A172 (cell line): ENCODE data around the gene TEC. TPM values are rescaled to one million over a fixed set of nuclear protein-coding genes. Genes with fewer than 3 reads are reported as not detected.

ENCODE experiments used
- total RNA-seq: library from RNA; depleted of rRNA; stranded (reverse); fragments of >200 nt; shearing (Covaris generic); gene quantifications from 2 replicates; pipeline ENCODE4 v1.2.3, GENCODE V29; 2014; rRNA removed

The TEC gene
- total RNA-seq, 1 experiment from 2014 or later: not detected

Other genes starting within 250 kb of the TEC start
- gene TXK, start 135.6 kb downstream of the TEC start, total RNA-seq: not detected in 2 replicates
- gene SLAIN2, start 71.7 kb upstream of the TEC start, total RNA-seq: 38.1 and 41.7 TPM in 2 replicates
- gene SLC10A4, start 213.5 kb upstream of the TEC start, total RNA-seq: not detected in 2 replicates
- not detected in 2 replicates for gene ZAR1, start 220.4 kb upstream of the TEC start, total RNA-seq